Stimulated activated CD4-positive, alpha-beta T cell treated with anti-CD3 and anti-CD28 coated beads, Interleukin-15, amount 100 ng/mL, for 1 hour (primary cell): ENCODE measurements around the gene EYA3.
A peak's percentile ranks its signal among the peaks of the same experiment; 100 is the strongest.

Source experiments
- DNase-seq, 2 donors: peaks; one replicate each; pipeline ENCODE4 v3.0.0-alpha.2; 2020; ENCODE audit warnings: low read depth in 1 of 2, low spot score in 1 of 2

Gene EYA3

GRCh38 chr1:27970401-27970800, 118.0 kb downstream of the EYA3 start:
- DNase-seq: no peak

GRCh38 chr1:27968692-27969091, 119.7 kb downstream of the EYA3 start:
- DNase-seq: no peak

- no peak for DNase-seq
These were observed 120.4 kb downstream of the EYA3 start for GRCh38 chr1:27967884-27968466.

- DNase-seq: no peak
These were observed 121.1 kb downstream of the EYA3 start for GRCh38 chr1:27967106-27967883.

GRCh38 chr1:27966402-27967105, 121.9 kb downstream of the EYA3 start:
- no peak for DNase-seq

GRCh38 chr1:27963393-27963792, 125.0 kb downstream of the EYA3 start:
- no peak for DNase-seq

- DNase-seq: no peak
These were observed 126.7 kb downstream of the EYA3 start for GRCh38 chr1:27961646-27962221.

GRCh38 chr1:27960762-27961645, 127.4 kb downstream of the EYA3 start:
- no peak for DNase-seq

GRCh38 chr1:27959792-27960603, 128.4 kb downstream of the EYA3 start, which contains the start of gene XKR8:
TSS of gene XKR8 (plus strand) at chr1:27959973. CDS start at chr1:27960070, 97 bp downstream.
- peak; percentile 75 to 78 for DNase-seq

GRCh38 chr1:27958513-27958912, 129.9 kb downstream of the EYA3 start:
- no peak for DNase-seq

GRCh38 chr1:27957655-27958054, 130.8 kb downstream of the EYA3 start:
- DNase-seq: no peak

- DNase-seq: no peak
These were observed 131.6 kb downstream of the EYA3 start for GRCh38 chr1:27956761-27957160.

GRCh38 chr1:27955076-27955475, 133.3 kb downstream of the EYA3 start:
- no peak for DNase-seq

- DNase-seq: no peak
These were observed 134.2 kb downstream of the EYA3 start for GRCh38 chr1:27954186-27954585.

- DNase-seq: no peak
These were observed 136.3 kb downstream of the EYA3 start for GRCh38 chr1:27952147-27952546.

GRCh38 chr1:27951396-27951795, 137.0 kb downstream of the EYA3 start:
- DNase-seq: no peak

- DNase-seq: no peak
These were observed 139.4 kb downstream of the EYA3 start for GRCh38 chr1:27949027-27949426.

GRCh38 chr1:27945020-27945419, 143.4 kb downstream of the EYA3 start:
- DNase-seq: no peak

- DNase-seq: no peak
These were observed 146.5 kb downstream of the EYA3 start for GRCh38 chr1:27941671-27942540.
